HK-2 (cell line): ENCODE measurements around the gene GID8.

Experiments
- DNase-seq: peaks from one replicate; pipeline ENCODE4 v3.0.0-alpha.2; 2018; ENCODE audit not compliant: unreplicated experiment

The GID8 gene

GRCh38 chr20:62970307-62971210 lies 32.6 kb downstream of the GID8 start:
- no peak for DNase-seq

GRCh38 chr20:62971211-62971949 lies 33.4 kb downstream of the GID8 start:
- DNase-seq, result no peak

GRCh38 chr20:62971950-62972844 lies 34.2 kb downstream of the GID8 start:
- DNase-seq, result peak; percentile 93

- DNase-seq, result no peak
Observed at GRCh38 chr20:62972845-62973745, 35.1 kb downstream of the GID8 start.

GRCh38 chr20:62975251-62975760 lies 37.4 kb downstream of the GID8 start:
- DNase-seq, result no peak

- DNase-seq, result no peak
Observed at GRCh38 chr20:62975812-62976508, 38.0 kb downstream of the GID8 start.

GRCh38 chr20:62976886-62977285 lies 38.9 kb downstream of the GID8 start:
- no peak for DNase-seq

- DNase-seq, result no peak
Observed at GRCh38 chr20:62977613-62978560, 39.9 kb downstream of the GID8 start.

GRCh38 chr20:62978561-62978943 lies 40.6 kb downstream of the GID8 start:
- DNase-seq, result no peak

- DNase-seq, result no peak
Observed at GRCh38 chr20:62979310-62979709, 41.4 kb downstream of the GID8 start.

GRCh38 chr20:62979876-62980373 lies 42.0 kb downstream of the GID8 start:
- no peak for DNase-seq

- no peak for DNase-seq
Observed at GRCh38 chr20:62980380-62980960, 42.5 kb downstream of the GID8 start.

GRCh38 chr20:62980970-62981369 lies 43.0 kb downstream of the GID8 start:
- DNase-seq, result no peak

- no peak for DNase-seq
Observed at GRCh38 chr20:62982124-62983075, 44.5 kb downstream of the GID8 start.

- DNase-seq, result no peak
Observed at GRCh38 chr20:62983210-62983609, 45.3 kb downstream of the GID8 start.

- no peak for DNase-seq
Observed at GRCh38 chr20:62984666-62985443, 46.9 kb downstream of the GID8 start.

GRCh38 chr20:62985444-62985778 lies 47.5 kb downstream of the GID8 start:
- no peak for DNase-seq
